Psoas muscle (tissue), 8 donors: ENCODE results near the gene RAD9A. TPM values are rescaled to one million over a fixed set of nuclear protein-coding genes. Genes with fewer than 3 reads are reported as not detected.
A peak's percentile ranks its signal among the peaks of the same experiment; 100 is the strongest.

ENCODE experiments used
- ATAC-seq, 4 donors: fragments of 200-7000 bp; cut with Tn5 transposase; one replicate each; pipeline ENCODE4 v1.9.1; 2020; ENCODE audit warnings: moderate library complexity in 3 of 4, mild to moderate bottlenecking in 2 of 4
- DNase-seq, 2 donors: peaks; one replicate each; pipeline ENCODE4 v3.0.0-alpha.2; 2020
- H3K27ac ChIP-seq: fragments of 200-600 bp; one replicate; pipeline ENCODE4 v1.8.0; 2022
- H3K27me3 ChIP-seq, 3 donors: fragments of 200-600 bp in 1 of 3; one replicate each; pipeline versions ENCODE4 v1.6.1 to v1.8.0; 2013 to 2022; ENCODE audit warnings: low read length in 2 of 3, mild to moderate bottlenecking in 2 of 3, moderate library complexity in 1 of 3; ENCODE audit not compliant: insufficient read depth in 3 of 3
- H3K36me3 ChIP-seq, 2 donors: fragments of 200-600 bp in 1 of 2; one replicate each; pipeline versions ENCODE4 v1.6.1 to v1.8.0; 2013 to 2022; ENCODE audit warnings: low read depth in 1 of 2, mild to moderate bottlenecking in 1 of 2, moderate library complexity in 1 of 2; ENCODE audit not compliant: insufficient read depth in 1 of 2
- H3K4me1 ChIP-seq: fragments of 200-600 bp; one replicate; pipeline ENCODE4 v1.8.0; 2022
- H3K4me3 ChIP-seq: fragments of 200-600 bp; one replicate; pipeline ENCODE4 v1.8.0; 2022; ENCODE audit warnings: mild to moderate bottlenecking
- H3K9me3 ChIP-seq: fragments of 200-600 bp; one replicate; pipeline ENCODE4 v1.8.0; 2022
- WGBS, 3 donors: extraction: QIAGEN DNeasy Blood & Tissue Kit; methylation state at CpG; one replicate each; pipeline versions ENCODE4 v1.1.6 to v1.1.7; 2013; 5-methylcytosine and 5-hydroxymethylcytosine counted together
- intact Hi-C, 2 donors: fragments of 100-400 bp; cut with DNase I; formaldehyde crosslinking; loops; one replicate each; pipeline versions ENCODE4 v1.11.0 to v1.14.2; 2022
- polyA plus RNA-seq, 3 donors: library from polyadenylated mRNA; stranded (reverse); fragments of 200-250 nt; gene quantifications; one replicate each; pipeline ENCODE4 v1.2.3, GENCODE V29; 2013
- total RNA-seq, 4 donors: library from RNA; stranded (reverse); fragmentation: NEBNext Ultra II Directional in 2 of 4; extraction: Animal tissue kit (Norgen Biotek cat#: 25700) in 2 of 4; gene quantifications; one replicate each; pipeline versions ENCODE4 v1.2.1 to v1.2.4, GENCODE V29; 2021 to 2023
- TF ChIP-seq, protein P1 (sequence below): fragments of 200-600 bp; IDR thresholded peaks from one replicate; pipeline ENCODE4 v1.8.0; 2022; ENCODE audit warnings: antibody characterized with exemption
- donor health status: healthy with polysubstance abuse.
- donor health status: DM: no; HTN: no; CAD: no; lungs with moderate emphysema.
- donor health status: Bipolar disorder and iron deficiency.
- donor health status: healthy.
- donor health status: DM: yes; HTN: yes; CAD: no.
- donor health status: DM: no; HTN: no; CAD: no.
- donor health status: DM: no; HTN: no; CAD: no.
- donor health status: DM: yes; HTN: yes; CAD: no.

RAD9A gene
- total and polyA plus RNA-seq, 7 donors = 1.8 to 12.3 (median 6.7) TPM

DNA sequence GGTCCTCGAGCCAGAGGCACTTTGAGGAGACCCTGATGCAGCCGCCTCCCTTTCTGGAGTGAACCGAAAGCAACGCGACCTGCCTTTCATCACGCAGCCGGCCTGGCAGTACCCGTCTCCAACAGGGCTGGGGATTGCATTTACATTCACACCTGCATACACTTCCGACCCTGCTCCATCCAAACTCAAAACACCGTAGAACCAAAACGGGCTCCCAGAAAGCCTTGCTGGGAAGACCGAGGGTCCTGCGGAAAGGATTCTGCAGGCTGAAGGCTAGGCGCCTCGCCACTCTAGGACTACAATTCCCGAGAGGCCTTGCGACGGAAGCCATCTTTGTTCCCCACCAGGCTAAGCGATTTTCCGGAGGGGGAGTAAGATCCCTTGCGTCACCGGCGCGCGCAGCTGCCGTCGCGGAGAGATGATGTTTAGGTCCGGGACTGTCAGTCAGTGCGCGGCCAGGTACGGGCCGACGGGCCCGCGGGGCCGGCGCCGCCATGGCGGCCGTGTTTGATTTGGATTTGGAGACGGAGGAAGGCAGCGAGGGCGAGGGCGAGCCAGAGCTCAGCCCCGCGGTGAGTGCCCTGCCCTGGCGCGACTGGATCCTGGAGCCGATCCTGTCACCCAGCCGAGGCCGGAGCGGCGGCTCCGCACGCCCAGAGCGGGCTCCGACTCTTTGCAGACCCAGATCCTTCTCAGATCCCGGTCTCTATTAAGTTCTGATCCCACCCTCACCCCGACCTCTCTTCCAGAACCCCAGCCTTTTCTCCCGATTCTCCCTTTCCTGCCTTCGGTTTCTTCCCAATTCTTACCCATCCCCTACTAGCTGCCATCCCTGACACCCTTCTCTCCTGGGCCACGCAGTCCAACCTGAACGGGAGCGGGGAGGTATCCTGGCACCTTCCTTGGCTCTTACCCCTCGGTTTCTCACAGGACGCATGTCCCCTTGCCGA is 36.5 kb downstream of the RAD9A start, which contains the start of gene RPS6KB2:
TSS of gene RPS6KB2 (plus strand) at position 443 of the 950 bp plus-strand sequence. CDS start at position 495, 52 bp downstream.
- ATAC-seq (peak; percentile 93 to 97 (median 95)), DNase-seq (peak; percentile 99)
- H3K27me3 ChIP-seq = no peaks in the 10 kb centered on the region
- H3K9me3 ChIP-seq = no peaks in the 10 kb centered on the region
- H3K4me3 ChIP-seq = peak within 1 kb of the TSS; percentile 96
- peaks cover 0 to 39% of the 10 kb centered on the region in 2 donors for H3K36me3 ChIP-seq
- intact Hi-C loops = loop anchor here (5.0 kb wide), 1 partner anchor 39 kb away; the partner anchor contains the start of gene TMEM134 (in 2 of the 2)
- peak within 1 kb of the TSS; percentile 92 for H3K27ac ChIP-seq
- peaks cover 25% of the 10 kb centered on the region for H3K4me1 ChIP-seq
- TF ChIP-seq, protein P1, sequence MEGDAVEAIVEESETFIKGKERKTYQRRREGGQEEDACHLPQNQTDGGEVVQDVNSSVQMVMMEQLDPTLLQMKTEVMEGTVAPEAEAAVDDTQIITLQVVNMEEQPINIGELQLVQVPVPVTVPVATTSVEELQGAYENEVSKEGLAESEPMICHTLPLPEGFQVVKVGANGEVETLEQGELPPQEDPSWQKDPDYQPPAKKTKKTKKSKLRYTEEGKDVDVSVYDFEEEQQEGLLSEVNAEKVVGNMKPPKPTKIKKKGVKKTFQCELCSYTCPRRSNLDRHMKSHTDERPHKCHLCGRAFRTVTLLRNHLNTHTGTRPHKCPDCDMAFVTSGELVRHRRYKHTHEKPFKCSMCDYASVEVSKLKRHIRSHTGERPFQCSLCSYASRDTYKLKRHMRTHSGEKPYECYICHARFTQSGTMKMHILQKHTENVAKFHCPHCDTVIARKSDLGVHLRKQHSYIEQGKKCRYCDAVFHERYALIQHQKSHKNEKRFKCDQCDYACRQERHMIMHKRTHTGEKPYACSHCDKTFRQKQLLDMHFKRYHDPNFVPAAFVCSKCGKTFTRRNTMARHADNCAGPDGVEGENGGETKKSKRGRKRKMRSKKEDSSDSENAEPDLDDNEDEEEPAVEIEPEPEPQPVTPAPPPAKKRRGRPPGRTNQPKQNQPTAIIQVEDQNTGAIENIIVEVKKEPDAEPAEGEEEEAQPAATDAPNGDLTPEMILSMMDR = no peak
- 0% methylated on average over 60 to 68 of the region's 68 CpGs for WGBS, 3 donors

DNA sequence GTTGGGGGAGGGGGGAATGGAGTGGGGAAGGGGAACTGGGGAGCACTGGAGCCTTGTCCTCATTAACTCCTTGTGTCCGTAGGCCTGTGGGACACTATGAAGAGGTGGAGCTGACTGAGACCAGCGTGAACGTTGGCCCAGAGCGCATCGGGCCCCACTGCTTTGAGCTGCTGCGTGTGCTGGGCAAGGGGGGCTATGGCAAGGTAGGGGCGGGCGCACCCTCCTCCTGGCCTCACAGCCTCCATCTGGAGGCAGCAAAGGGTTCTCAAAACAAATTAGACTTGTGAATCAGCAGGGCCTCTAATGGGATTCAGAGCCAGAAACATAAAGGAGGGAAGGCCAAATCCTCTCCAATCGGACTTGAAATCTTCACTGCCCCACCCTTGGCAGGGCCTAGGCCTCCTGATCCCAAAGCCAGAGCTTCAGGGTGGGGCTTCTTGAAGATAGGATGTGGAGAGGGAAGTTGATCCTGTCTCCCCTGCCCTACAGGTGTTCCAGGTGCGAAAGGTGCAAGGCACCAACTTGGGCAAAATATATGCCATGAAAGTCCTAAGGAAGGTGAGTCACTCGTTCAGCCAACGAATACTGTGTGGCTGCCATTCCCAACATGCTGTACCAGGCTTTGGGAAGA is 37.4 kb downstream of the RAD9A start:
- DNase-seq (no peak), ATAC-seq (no peak)
- Histone ChIP-seq H3K4me3 (peak overlapping the region; percentile 96), H3K36me3 (peaks cover 1 to 47% of the 10 kb centered on the region in 2 donors), H3K4me1 (peaks cover 25% of the 10 kb centered on the region), H3K27me3 (no peaks in the 10 kb centered on the region), H3K27ac (peak overlapping the region; percentile 92), H3K9me3 (no peaks in the 10 kb centered on the region)
- intact Hi-C loops = loop anchor here (5.0 kb wide), 1 partner anchor 38 kb away; the partner anchor contains the start of gene TMEM134 (in 2 of the 2)
- TF ChIP-seq, protein P1 = no peak
- 46 to 49% (median 48%) methylated on average over 12 of the region's 12 CpGs for WGBS, 3 donors

DNA sequence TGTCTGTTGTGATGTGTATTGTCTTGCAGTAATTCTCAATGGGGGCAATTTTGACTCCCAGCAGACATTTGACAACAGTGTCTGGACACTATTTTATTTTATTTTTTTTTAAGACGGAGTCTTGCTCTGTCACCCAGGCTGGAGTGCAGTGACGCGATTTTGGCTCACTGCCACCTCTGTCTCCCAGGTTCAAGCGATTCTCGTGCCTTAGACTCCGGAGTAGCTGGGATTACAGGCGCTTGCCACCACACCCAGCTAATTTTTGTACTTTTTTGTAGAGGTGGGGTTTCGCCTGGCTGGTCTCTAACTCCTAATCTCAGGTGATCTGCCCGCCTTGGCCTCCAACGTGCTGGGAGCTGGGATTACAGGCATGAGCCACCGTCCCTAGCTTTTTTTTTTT is 37.9 kb downstream of the RAD9A start:
- Histone ChIP-seq H3K27ac (peak overlapping the region; percentile 92), H3K4me1 (peaks cover 25% of the 10 kb centered on the region), H3K4me3 (peak overlapping the region; percentile 96), H3K36me3 (peaks cover 6 to 53% of the 10 kb centered on the region in 2 donors), H3K27me3 (no peaks in the 10 kb centered on the region), H3K9me3 (no peaks in the 10 kb centered on the region)
- no peak for DNase-seq
- ATAC-seq = no peak
- WGBS, 3 donors = 62 to 75% (median 64%) methylated on average over 11 of the region's 11 CpGs
- intact Hi-C loops = loop anchor here (5.0 kb wide), 1 partner anchor 38 kb away; the partner anchor contains the start of gene TMEM134 (in 2 of the 2)
- TF ChIP-seq, protein P1 = no peak

GRCh38 chr11:67431346-67432249 is 39.8 kb downstream of the RAD9A start:
- no peak overlapping the region for H3K4me3 ChIP-seq
- H3K4me1 ChIP-seq = peaks cover 25% of the 10 kb centered on the region
- ATAC-seq (no peak), DNase-seq (no peak)
- no peak overlapping the region for H3K27ac ChIP-seq
- 88 to 92% (median 90%) methylated on average over 23 to 24 of the region's 24 CpGs for WGBS, 3 donors
- no peaks in the 10 kb centered on the region for H3K27me3 ChIP-seq
- TF ChIP-seq, protein P1 = no peak
- H3K36me3 ChIP-seq = peaks cover 6 to 68% of the 10 kb centered on the region in 2 donors
- no peaks in the 10 kb centered on the region for H3K9me3 ChIP-seq
- intact Hi-C loops = no loop called here
